ENCODE measurements around the gene PDLIM3. TPM values are rescaled to one million over a fixed set of nuclear protein-coding genes. Genes with fewer than 3 reads are reported as not detected.

Gene PDLIM3
- polyA plus RNA-seq, 1 donor (not counting 4 experiments of a cell fraction or from before 2014, with no cell fraction given), result not detected

DNA sequence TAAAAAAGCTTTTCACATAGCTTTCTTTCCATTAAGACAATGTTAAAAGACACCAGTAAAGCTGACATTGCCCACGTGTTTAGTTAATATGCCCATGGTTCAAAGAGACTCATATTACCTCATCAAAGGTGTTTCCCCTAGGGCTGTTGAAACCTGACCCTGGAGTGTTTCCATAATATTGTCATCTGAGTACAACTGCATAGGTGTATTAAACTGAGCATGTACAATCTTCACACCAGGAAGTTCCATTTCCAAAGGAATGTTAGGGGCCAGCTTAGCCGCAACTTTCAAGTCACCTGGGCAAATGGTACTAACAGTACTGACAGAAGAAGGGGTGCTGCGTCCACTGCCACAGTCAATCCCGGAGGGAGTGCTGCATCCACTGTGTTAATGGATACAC is 27.1 kb downstream of the PDLIM3 start:
- dilution Hi-C loops (cut with MboI; ENCODE audit: extremely low pct_ligation_motif_present, low sequenced_read_pairs), result no loop called here
- H3K27ac ChIP-seq (ENCODE audit: control insufficient read depth, insufficient read depth, low read length), result peak overlapping the region; percentile 27
- peak overlapping the region; percentile 91 for H2AFZ ChIP-seq (ENCODE audit: control insufficient read depth, low read length)
- peaks cover 9% of the 10 kb centered on the region for H3K4me1 ChIP-seq (ENCODE audit: control insufficient read depth, extremely low read depth, insufficient read depth, low read length)
- FAIRE-seq (peak; percentile 85), DNase-seq (ENCODE audit: low read depth, low spot score) (peak; percentile 25)
- no peaks in the 10 kb centered on the region for H3K36me3 ChIP-seq (ENCODE audit: control insufficient read depth in 2 of 2, extremely low read depth in 1 of 2, insufficient read depth in 2 of 2, low read length in 2 of 2)
- H4K20me1 ChIP-seq (ENCODE audit: control insufficient read depth, extremely low read depth, insufficient read depth, low read length), result no peaks in the 10 kb centered on the region
- H3K9me3 ChIP-seq (ENCODE audit: control insufficient read depth, low read depth, low read length), result no peaks in the 10 kb centered on the region
- peak overlapping the region in 2 of 3 experiments; percentile 7 to 30 for H3K4me3 ChIP-seq (ENCODE audit: control insufficient read depth in 2 of 3, extremely low read depth in 1 of 3, insufficient read depth in 2 of 3, low read depth in 1 of 3, low read length in 3 of 3)
- no peaks in the 10 kb centered on the region for H3K79me2 ChIP-seq (ENCODE audit: control insufficient read depth, insufficient read depth, low read length)
- TF ChIP-seq, protein P1, sequence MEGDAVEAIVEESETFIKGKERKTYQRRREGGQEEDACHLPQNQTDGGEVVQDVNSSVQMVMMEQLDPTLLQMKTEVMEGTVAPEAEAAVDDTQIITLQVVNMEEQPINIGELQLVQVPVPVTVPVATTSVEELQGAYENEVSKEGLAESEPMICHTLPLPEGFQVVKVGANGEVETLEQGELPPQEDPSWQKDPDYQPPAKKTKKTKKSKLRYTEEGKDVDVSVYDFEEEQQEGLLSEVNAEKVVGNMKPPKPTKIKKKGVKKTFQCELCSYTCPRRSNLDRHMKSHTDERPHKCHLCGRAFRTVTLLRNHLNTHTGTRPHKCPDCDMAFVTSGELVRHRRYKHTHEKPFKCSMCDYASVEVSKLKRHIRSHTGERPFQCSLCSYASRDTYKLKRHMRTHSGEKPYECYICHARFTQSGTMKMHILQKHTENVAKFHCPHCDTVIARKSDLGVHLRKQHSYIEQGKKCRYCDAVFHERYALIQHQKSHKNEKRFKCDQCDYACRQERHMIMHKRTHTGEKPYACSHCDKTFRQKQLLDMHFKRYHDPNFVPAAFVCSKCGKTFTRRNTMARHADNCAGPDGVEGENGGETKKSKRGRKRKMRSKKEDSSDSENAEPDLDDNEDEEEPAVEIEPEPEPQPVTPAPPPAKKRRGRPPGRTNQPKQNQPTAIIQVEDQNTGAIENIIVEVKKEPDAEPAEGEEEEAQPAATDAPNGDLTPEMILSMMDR (optimal IDR thresholded peaks at IDR 0.05 in 1 of 3, IDR thresholded peaks at IDR 0.05 in 1 of 3, conservative IDR thresholded peaks at IDR 0.05 in 1 of 3; ENCODE audit: extremely low read depth in 1 of 3, insufficient read depth in 2 of 3, low read length in 3 of 3), result no peak
- TF ChIP-seq EZH2 (IDR thresholded peaks at IDR 0.05; ENCODE audit: low read length), result no peak
- H3K4me2 ChIP-seq (ENCODE audit: control insufficient read depth, extremely low read depth, insufficient read depth, low read depth, low read length), result peak overlapping the region; percentile 77
- H3K27me3 ChIP-seq (ENCODE audit: control insufficient read depth, extremely low read depth, insufficient read depth, low read length), result no peaks in the 10 kb centered on the region
- no peaks in the 10 kb centered on the region for H3K9me1 ChIP-seq (ENCODE audit: control insufficient read depth, extremely low read depth, insufficient read depth, low read length)
- no peak overlapping the region for H3K9ac ChIP-seq (ENCODE audit: control insufficient read depth, extremely low read depth, insufficient read depth, low read length)

DNA sequence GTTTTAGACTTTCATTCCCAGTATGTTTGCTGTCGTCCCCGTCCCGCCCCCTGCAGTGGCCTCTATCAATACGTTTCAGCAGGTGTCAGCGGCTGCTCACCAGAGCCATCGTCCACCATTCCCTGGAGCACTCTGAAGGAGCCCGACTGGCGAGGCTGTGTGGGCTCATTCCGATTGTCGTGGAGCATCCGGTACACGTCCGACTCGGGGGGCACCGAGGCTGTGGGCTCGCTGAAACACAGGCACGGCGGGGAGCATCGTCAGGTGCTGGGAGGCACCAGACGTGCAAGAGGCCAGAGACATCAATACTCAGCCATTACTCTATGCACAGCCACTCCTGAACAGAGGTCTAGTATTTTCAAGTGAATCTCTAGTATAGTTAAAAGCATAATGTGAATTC is 28.9 kb downstream of the PDLIM3 start:
- no peak overlapping the region for H2AFZ ChIP-seq (ENCODE audit: control insufficient read depth, low read length)
- DNase-seq (ENCODE audit: low read depth, low spot score) (no peak), FAIRE-seq (no peak)
- no peaks in the 10 kb centered on the region for H3K27me3 ChIP-seq (ENCODE audit: control insufficient read depth, extremely low read depth, insufficient read depth, low read length)
- no peaks in the 10 kb centered on the region for H3K9me1 ChIP-seq (ENCODE audit: control insufficient read depth, extremely low read depth, insufficient read depth, low read length)
- no peak overlapping the region for H3K27ac ChIP-seq (ENCODE audit: control insufficient read depth, insufficient read depth, low read length)
- dilution Hi-C loops (cut with MboI; ENCODE audit: extremely low pct_ligation_motif_present, low sequenced_read_pairs), result no loop called here
- H3K9ac ChIP-seq (ENCODE audit: control insufficient read depth, extremely low read depth, insufficient read depth, low read length), result no peak overlapping the region
- no peak overlapping the region for H3K4me2 ChIP-seq (ENCODE audit: control insufficient read depth, extremely low read depth, insufficient read depth, low read depth, low read length)
- no peaks in the 10 kb centered on the region for H4K20me1 ChIP-seq (ENCODE audit: control insufficient read depth, extremely low read depth, insufficient read depth, low read length)
- no peak overlapping the region for H3K4me3 ChIP-seq (ENCODE audit: control insufficient read depth in 2 of 3, extremely low read depth in 1 of 3, insufficient read depth in 2 of 3, low read depth in 1 of 3, low read length in 3 of 3)
- peaks cover 9% of the 10 kb centered on the region for H3K4me1 ChIP-seq (ENCODE audit: control insufficient read depth, extremely low read depth, insufficient read depth, low read length)
- no peaks in the 10 kb centered on the region for H3K9me3 ChIP-seq (ENCODE audit: control insufficient read depth, low read depth, low read length)
- no peaks in the 10 kb centered on the region for H3K36me3 ChIP-seq (ENCODE audit: control insufficient read depth in 2 of 2, extremely low read depth in 1 of 2, insufficient read depth in 2 of 2, low read length in 2 of 2)
- TF ChIP-seq, protein P1 (optimal IDR thresholded peaks at IDR 0.05 in 1 of 3, IDR thresholded peaks at IDR 0.05 in 1 of 3, conservative IDR thresholded peaks at IDR 0.05 in 1 of 3; ENCODE audit: extremely low read depth in 1 of 3, insufficient read depth in 2 of 3, low read length in 3 of 3), result no peak
- no peak for TF ChIP-seq EZH2 (IDR thresholded peaks at IDR 0.05; ENCODE audit: low read length)
- H3K79me2 ChIP-seq (ENCODE audit: control insufficient read depth, insufficient read depth, low read length), result no peaks in the 10 kb centered on the region

Data from keratinocyte (primary cell).